Measurements from ENCODE around the gene CCDC127.
"Not testable (repeated sequence)": the region's sequence is repeated elsewhere in the genome, so short reads cannot be mapped to it uniquely, and the experiment has no call there.

- TF ChIP-seq, protein P1, sequence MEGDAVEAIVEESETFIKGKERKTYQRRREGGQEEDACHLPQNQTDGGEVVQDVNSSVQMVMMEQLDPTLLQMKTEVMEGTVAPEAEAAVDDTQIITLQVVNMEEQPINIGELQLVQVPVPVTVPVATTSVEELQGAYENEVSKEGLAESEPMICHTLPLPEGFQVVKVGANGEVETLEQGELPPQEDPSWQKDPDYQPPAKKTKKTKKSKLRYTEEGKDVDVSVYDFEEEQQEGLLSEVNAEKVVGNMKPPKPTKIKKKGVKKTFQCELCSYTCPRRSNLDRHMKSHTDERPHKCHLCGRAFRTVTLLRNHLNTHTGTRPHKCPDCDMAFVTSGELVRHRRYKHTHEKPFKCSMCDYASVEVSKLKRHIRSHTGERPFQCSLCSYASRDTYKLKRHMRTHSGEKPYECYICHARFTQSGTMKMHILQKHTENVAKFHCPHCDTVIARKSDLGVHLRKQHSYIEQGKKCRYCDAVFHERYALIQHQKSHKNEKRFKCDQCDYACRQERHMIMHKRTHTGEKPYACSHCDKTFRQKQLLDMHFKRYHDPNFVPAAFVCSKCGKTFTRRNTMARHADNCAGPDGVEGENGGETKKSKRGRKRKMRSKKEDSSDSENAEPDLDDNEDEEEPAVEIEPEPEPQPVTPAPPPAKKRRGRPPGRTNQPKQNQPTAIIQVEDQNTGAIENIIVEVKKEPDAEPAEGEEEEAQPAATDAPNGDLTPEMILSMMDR (conservative IDR thresholded peaks at IDR 0.05; ENCODE audit: low read depth, low read length) = not testable (repeated sequence)
- not testable (repeated sequence) for TF ChIP-seq EZH2 (IDR thresholded peaks at IDR 0.05; ENCODE audit: low read length, unreplicated experiment)
Measured at GRCh38 chr5:243683-244367, 25.9 kb upstream of the CCDC127 start.
